HepG2 (cell line): ENCODE data around the gene NDUFS6. TPM values are rescaled to one million over a fixed set of nuclear protein-coding genes. Genes with fewer than 3 reads are reported as not detected.

Source experiments
- CBFB ChIP-seq: sonication (generic); formaldehyde crosslinking; IDR thresholded peaks from 2 replicates; pipeline ENCODE4 v1.4.0; 2020; ENCODE audit warnings: missing genetic modification reagents
- CHCHD3 ChIP-seq: sonication (generic); formaldehyde crosslinking; IDR thresholded peaks from 2 replicates; pipeline ENCODE4 v1.8.0; 2022; ENCODE audit warnings: mild to moderate bottlenecking, missing genetic modification reagents, moderate library complexity
- ELF1 ChIP-seq: sonication (generic); formaldehyde crosslinking; IDR thresholded peaks from 2 replicates; pipeline ENCODE4 v1.4.0; 2020; ENCODE audit warnings: missing genetic modification reagents
- FOXK1 ChIP-seq: sonication (generic); formaldehyde crosslinking; IDR thresholded peaks from 2 replicates; pipeline ENCODE4 v1.4.0; 2020; ENCODE audit warnings: low read depth, missing genetic modification reagents, borderline replicate concordance
- PREB ChIP-seq: sonication (generic); formaldehyde crosslinking; IDR thresholded peaks from 2 replicates; pipeline ENCODE4 v1.4.0; 2020; ENCODE audit warnings: missing genetic modification reagents
- RXRA ChIP-seq: sonication (generic); formaldehyde crosslinking; IDR thresholded peaks from 2 replicates; pipeline ENCODE4 v1.5.1; 2020; ENCODE audit warnings: missing genetic modification reagents
- SRSF1 ChIP-seq: fragments of 200-400 bp; formaldehyde crosslinking; optimal IDR thresholded peaks from 2 replicates; pipeline ENCODE3; 2017; ENCODE audit warnings: mild to moderate bottlenecking, low read depth, low read length, moderate library complexity
- TBL1XR1 ChIP-seq: fragments of 150-350 bp; IDR thresholded peaks from 2 replicates; pipeline ENCODE4 v1.6.1; 2014; ENCODE audit warnings: borderline replicate concordance, low read length; ENCODE audit not compliant: partially characterized antibody
- ZFP36L1 ChIP-seq: sonication (generic); formaldehyde crosslinking; IDR thresholded peaks from 2 replicates; pipeline ENCODE4 v1.8.0; 2022; ENCODE audit warnings: mild to moderate bottlenecking, missing genetic modification reagents, moderate library complexity
- ZNF235 ChIP-seq: sonication (generic); formaldehyde crosslinking; IDR thresholded peaks from 2 replicates; pipeline ENCODE4 v1.8.1; 2023; ENCODE audit warnings: mild to moderate bottlenecking, missing genetic modification reagents, borderline replicate concordance
- ZNF343 ChIP-seq: sonication (generic); formaldehyde crosslinking; IDR thresholded peaks from 2 replicates; pipeline ENCODE4 v1.4.0; 2020; ENCODE audit warnings: mild to moderate bottlenecking, missing genetic modification reagents
- ZNF432 ChIP-seq: sonication (generic); formaldehyde crosslinking; IDR thresholded peaks from 2 replicates; pipeline ENCODE4 v1.5.0; 2020; ENCODE audit warnings: missing genetic modification reagents, mild to moderate bottlenecking, borderline replicate concordance
- ZNF619 ChIP-seq: sonication (generic); formaldehyde crosslinking; IDR thresholded peaks from 2 replicates; pipeline ENCODE4 v1.4.0; 2020; ENCODE audit warnings: mild to moderate bottlenecking, missing genetic modification reagents
- ZNF713 ChIP-seq: sonication (generic); formaldehyde crosslinking; IDR thresholded peaks from 2 replicates; pipeline ENCODE4 v1.4.0; 2020; ENCODE audit warnings: mild to moderate bottlenecking, missing genetic modification reagents
- ZSCAN22 ChIP-seq: sonication (generic); formaldehyde crosslinking; IDR thresholded peaks from 2 replicates; pipeline ENCODE4 v1.4.0; 2020; ENCODE audit warnings: mild to moderate bottlenecking, missing genetic modification reagents
- polyA plus RNA-seq, 8 experiments: library from polyadenylated mRNA; depleted of rRNA in 3 of 8; stranded (reverse) in 7 of 8; unstranded in 1 of 8; fragments of >200 nt; fragmentation: Illumina TruSeq in 4 of 8; extraction: Trizol in 4 of 8; gene quantifications; 2 replicates each; pipeline versions ENCODE4 v1.2.1 to v1.2.3, GENCODE V29; 2011 to 2016; ENCODE audit warnings: low read depth in 4 of 8, missing spikeins in 1 of 8, mixed read lengths in 1 of 8; ENCODE audit not compliant: insufficient read depth in 1 of 8
- total RNA-seq, 5 experiments: library from RNA; depleted of rRNA; stranded (reverse); fragments of >200 nt; fragmentation: Illumina TruSeq; extraction: Trizol; gene quantifications; 2 replicates each; pipeline ENCODE4 v1.2.3, GENCODE V29; 2016; ENCODE audit warnings: low read depth in 1 of 5
- TF ChIP-seq, protein P1 (sequence below): sonication (generic); formaldehyde crosslinking; IDR thresholded peaks from 2 replicates; pipeline ENCODE4 v1.5.0; 2020; ENCODE audit warnings: mild to moderate bottlenecking, missing genetic modification reagents, borderline replicate concordance

NDUFS6 gene
- total and polyA plus RNA-seq, 2 of the 13 experiments (the other 11 are each of a cell fraction or from before 2014, with no cell fraction given), result 23.7 to 50.4 TPM

GRCh38 chr5:1801222-1801966, at the start of gene NDUFS6 (continued):
- TF ChIP-seq SRSF1 (no peak), ZNF432 (CRISPR knock-in tag) (no peak), ZNF343 (CRISPR knock-in tag) (peak; percentile 36; the same call in 1 of the 2 replicates), TBL1XR1 (no peak), CHCHD3 (peak; percentile 64; the same call in 1 of the 2 replicates), ZSCAN22 (CRISPR knock-in tag) (no peak), PREB (CRISPR knock-in tag) (no peak), FOXK1 (CRISPR knock-in tag) (0 out of 2 replicates have a peak, but pooled peaks have one; percentile 49), RXRA (CRISPR knock-in tag) (peak; percentile 75; the same call in 1 of the 2 replicates), CBFB (CRISPR knock-in tag) (0 out of 2 replicates have a peak, but pooled peaks have one; percentile 60), ZFP36L1 (CRISPR knock-in tag) (no peak), ELF1 (CRISPR knock-in tag) (peak; percentile 35; the same call in 1 of the 2 replicates), ZNF619 (CRISPR knock-in tag) (0 out of 2 replicates have a peak, but pooled peaks have one; percentile 66), ZNF235 (no peak), ZNF713 (0 out of 2 replicates have a peak, but pooled peaks have one; percentile 36)
- TF ChIP-seq, protein P1, sequence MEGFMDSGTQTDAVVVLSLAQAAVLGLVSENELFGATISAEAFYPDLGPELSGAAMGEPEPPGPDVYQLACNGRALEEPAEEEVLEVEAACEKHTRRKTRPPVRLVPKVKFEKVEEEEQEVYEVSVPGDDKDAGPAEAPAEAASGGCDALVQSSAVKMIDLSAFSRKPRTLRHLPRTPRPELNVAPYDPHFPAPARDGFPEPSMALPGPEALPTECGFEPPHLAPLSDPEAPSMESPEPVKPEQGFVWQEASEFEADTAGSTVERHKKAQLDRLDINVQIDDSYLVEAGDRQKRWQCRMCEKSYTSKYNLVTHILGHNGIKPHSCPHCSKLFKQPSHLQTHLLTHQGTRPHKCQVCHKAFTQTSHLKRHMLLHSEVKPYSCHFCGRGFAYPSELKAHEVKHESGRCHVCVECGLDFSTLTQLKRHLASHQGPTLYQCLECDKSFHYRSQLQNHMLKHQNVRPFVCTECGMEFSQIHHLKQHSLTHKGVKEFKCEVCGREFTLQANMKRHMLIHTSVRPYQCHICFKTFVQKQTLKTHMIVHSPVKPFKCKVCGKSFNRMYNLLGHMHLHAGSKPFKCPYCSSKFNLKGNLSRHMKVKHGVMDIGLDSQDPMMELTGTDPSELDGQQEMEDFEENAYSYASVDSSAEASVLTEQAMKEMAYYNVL (CRISPR knock-in tag), result no peak
